A549 (cell line): ENCODE measurements around the gene INPP5B.

ENCODE experiments used
- CTCF ChIP-seq: fragments of >200 bp; sonication (Bioruptor Twin); formaldehyde crosslinking; IDR thresholded peaks from 3 replicates; pipeline ENCODE4 v1.5.1; 2016
- POLR2A ChIP-seq: IDR thresholded peaks from 2 replicates; pipeline ENCODE4 v1.6.1; 2012; ENCODE audit warnings: mild to moderate bottlenecking, low read length

GRCh38 chr1:37983546-37983945 is 36.7 kb upstream of the INPP5B start:
- TF ChIP-seq POLR2A (no peak), CTCF (no peak)
